ENCODE results near the gene HOXD4. TPM values are rescaled to one million over a fixed set of nuclear protein-coding genes. Genes with fewer than 3 reads are reported as not detected.

Gene HOXD4
- total RNA-seq, 1 donor from 2014 or later = 4.4 TPM

- no peak for DNase-seq (ENCODE audit: low read depth in 2 of 2)
Observed at GRCh38 chr2:176114120-176114929, 37.0 kb upstream of the HOXD4 start.

DNA sequence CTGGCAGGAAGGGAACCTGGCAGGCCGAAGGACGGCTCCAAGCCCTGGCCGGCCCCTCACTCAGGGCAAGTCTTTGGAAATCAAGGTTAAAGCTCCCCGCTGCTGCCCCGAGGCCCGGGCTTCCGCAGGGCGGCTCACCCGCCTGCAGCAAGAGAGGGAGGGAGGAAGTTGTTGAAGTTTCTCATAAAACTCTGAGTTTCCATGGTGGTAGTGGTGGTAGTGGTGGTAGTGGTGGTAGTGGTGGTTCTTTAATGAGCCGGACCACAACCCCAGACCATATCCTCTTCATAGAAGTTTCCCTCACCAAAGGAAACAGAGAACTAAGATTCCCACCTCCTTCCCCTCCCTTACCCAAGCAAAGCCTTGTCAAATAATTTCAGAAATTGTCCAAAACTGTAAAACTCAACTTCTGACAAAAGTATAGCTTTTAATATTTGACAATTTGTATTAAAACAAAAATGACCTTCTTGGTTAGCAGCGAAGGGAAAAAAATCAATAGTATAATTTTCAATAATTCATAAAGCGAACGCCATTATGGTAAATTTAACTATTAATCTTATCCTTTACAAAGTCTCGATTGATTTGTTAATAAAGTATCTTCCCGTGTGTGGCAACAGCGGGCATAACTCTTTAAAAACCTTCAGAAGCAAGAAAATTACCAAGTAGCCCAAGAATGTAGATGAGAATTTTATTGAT, 36.3 kb upstream of the HOXD4 start:
- no peak for DNase-seq (ENCODE audit: low read depth in 2 of 2)

DNA sequence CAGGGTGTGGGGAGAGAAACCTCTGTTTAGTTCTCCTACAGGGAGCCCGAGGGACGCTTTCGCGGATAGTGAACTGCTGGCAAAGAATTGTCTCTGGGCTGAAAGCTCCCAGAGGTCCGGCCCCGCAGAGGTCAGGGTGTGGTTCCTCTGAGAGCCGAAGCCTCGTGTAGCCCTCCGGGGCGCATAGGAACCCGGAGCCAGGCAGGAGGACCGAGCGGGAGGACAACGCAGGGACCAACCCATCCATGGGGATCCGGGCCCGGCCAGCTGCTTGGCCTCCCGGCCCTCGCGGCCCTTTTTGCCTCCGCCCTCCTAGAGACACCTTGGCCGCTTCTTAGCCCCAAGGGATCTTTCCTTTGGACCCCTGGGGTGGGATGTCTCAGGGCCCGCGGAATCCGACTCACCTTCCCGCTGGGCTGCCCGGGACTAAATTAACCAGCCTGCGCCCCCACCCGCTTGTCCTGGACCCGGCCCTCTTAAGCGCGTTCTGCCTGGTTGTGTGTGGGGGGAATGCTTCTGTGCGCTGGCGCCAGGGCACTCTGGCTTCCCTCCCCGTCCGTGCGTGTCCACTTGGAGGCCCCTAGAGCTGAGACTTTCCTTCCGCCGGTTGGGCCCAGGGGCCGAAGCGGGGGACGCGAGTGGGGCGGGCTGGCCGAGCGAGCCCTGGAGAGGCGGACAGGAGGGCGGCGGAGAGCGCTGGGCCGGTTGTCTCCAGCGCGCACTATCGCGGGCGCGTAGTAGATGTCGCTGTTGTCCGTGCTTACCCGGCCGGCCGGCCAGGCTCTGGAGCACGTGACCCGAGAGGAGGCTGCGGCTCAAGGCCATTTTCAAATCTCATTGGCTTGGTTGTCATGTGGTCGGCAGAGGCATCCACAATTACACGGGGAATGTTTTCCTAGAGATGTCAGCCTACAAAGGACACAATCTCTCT, 35.2 kb upstream of the HOXD4 start, which contains the start of gene HOXD10:
HOXD10 (plus strand) TSS at position 896 of the 931 bp plus-strand sequence. CDS start 56 bp downstream, outside the sequence.
- DNase-seq (ENCODE audit: low read depth in 2 of 2) = peak; percentile 28 to 98

- peak in 1 of 2 donors; percentile 52 for DNase-seq (ENCODE audit: low read depth in 2 of 2)
Observed at GRCh38 chr2:176117162-176117822, 34.1 kb upstream of the HOXD4 start.

- peak in 1 of 2 donors; percentile 42 for DNase-seq (ENCODE audit: low read depth in 2 of 2)
Observed at GRCh38 chr2:176117823-176118371, 33.5 kb upstream of the HOXD4 start.

- DNase-seq (ENCODE audit: low read depth in 2 of 2) = peak; percentile 23 to 90
Observed at GRCh38 chr2:176118601-176119339, 32.6 kb upstream of the HOXD4 start.

DNA sequence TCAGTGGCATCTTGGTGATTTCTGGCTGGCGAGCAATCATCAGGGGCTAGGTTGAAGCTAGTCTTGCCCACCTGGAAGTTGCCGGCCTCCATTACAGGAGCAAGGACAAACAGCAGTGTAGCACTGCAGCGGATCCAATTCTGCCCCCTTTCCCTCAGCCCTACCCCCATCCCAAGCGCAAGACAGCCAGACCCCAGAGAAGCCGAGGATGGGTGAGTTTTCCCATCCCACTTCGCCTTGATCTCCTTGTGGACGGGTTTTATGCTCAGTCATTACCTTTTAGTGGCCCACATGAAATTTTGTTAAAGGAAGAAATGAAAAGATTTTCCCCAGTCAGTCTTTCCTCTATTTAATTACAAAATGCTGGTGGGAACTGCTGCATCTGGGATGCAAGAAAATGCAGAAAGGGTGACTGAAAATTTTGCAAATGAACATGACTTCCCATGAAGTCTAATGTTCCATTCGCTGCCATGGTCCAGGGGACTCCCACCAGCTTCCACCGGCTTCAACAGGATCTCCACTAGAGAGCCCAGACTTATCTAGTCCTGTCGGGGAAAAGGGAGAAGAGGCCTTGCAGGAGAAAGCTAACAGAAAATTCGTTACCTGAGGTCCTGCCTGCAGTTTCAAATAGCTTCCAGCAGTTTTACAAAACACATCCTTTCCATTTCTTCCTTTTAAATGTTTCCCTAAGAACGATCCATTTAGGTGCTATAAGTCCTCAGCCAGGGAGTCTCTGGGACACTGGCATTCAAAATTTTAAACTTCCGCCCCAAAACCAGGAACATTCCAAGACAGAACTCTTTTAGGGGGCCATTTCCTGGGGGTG, 30.8 kb upstream of the HOXD4 start:
- peak in 1 of 2 donors; percentile 64 for DNase-seq (ENCODE audit: low read depth in 2 of 2)

DNA sequence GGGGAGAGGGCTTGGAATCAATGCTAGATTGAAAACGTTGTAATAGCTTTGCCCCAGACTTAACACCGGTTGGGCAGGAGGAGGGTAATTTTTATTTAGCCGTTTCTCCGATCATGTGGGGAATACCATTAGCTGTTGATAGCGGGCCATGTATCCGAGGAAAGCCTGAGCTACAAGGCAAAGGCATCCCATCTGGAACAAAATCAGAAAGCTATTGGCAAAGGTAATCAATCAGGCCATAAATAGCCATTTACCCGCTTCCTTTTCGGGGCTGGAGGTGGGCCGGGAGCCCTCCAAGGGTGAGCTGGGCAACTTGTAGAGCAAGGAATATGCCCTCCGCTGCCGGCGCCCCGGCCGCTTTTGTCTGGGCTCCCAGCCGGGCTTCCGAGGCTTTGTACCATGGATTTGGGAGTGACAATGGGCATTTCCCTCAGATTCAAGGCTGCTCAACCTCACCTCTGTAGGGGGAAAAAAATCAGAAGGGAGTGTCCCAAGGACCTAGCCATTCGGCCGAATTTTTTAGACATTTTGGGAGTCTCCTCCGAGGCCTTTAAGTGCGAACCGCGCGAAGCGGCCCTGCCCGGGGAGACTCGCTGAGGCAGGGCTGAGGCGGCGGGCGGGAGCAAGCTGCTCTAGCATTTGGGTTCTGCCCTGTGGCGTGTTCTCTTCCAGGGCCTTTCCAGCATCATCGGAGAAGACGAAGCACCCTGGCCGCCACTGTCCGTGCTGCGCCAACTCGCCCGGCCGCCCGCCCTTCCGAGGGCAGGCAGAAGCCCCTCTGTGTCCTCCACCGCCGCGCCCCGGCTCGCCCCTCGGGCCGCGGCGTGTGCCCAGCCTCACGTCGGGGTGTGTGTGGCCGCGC, 29.9 kb upstream of the HOXD4 start:
- DNase-seq (ENCODE audit: low read depth in 2 of 2) = peak in 1 of 2 donors; percentile 48

DNA sequence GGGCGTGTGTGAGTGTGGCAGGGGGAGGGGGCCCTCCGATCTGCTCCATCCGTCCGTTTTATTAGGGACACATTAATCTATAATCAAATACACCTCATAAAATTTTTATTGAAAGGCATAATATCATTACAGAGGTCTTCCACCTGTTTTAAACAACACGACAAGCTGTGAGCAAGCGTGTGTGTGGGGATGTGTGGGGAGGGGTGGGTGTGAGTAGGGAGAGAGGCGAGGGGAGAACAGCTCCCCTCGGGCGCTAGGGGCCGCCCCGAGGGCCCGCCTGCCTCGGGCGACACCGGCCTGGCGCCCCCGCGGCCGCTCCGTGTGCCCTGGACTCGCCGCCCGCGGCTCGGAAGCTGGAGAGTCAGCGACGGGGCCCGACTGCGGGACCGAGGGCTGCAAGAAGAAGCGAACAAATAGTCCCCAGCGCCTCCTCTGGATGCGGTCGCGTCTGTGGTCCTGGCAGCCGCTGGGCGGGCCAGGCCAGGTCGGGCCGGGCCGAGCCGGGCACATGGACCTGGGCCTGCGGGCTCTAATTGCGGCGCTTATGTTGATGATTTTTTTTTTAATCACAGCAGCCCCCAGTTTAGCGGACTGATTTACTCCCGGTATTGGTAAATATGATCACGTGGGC, 29.2 kb upstream of the HOXD4 start:
- peak in 1 of 2 donors; percentile 95 for DNase-seq (ENCODE audit: low read depth in 2 of 2)

DNA sequence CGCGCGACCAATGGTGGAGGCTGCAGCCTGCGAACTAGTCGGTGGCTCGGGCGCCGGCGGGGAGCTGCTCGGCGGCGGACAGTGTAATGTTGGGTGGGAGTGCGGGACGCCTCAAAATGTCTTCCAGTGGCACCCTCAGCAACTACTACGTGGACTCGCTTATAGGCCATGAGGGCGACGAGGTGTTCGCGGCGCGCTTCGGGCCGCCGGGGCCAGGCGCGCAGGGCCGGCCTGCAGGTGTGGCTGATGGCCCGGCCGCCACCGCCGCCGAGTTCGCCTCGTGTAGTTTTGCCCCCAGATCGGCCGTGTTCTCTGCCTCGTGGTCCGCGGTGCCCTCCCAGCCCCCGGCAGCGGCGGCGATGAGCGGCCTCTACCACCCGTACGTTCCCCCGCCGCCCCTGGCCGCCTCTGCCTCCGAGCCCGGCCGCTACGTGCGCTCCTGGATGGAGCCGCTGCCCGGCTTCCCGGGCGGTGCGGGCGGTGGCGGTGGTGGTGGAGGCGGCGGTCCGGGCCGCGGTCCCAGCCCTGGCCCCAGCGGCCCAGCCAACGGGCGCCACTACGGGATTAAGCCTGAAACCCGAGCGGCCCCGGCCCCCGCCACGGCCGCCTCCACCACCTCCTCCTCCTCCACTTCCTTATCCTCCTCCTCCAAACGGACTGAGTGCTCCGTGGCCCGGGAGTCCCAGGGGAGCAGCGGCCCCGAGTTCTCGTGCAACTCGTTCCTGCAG, 28.5 kb upstream of the HOXD4 start, which contains the start of gene HOXD9:
HOXD9 (plus strand) TSS at position 37 of the 728 bp plus-strand sequence; CDS start at position 87, 50 bp downstream.
- peak in 1 of 2 donors; percentile 19 for DNase-seq (ENCODE audit: low read depth in 2 of 2)

- peak in 1 of 2 donors; percentile 48 for DNase-seq (ENCODE audit: low read depth in 2 of 2)
Observed at GRCh38 chr2:176123411-176124109, 27.8 kb upstream of the HOXD4 start.

- peak in 1 of 2 donors; percentile 59 for DNase-seq (ENCODE audit: low read depth in 2 of 2)
Observed at GRCh38 chr2:176124110-176124946, 27.0 kb upstream of the HOXD4 start.

DNA sequence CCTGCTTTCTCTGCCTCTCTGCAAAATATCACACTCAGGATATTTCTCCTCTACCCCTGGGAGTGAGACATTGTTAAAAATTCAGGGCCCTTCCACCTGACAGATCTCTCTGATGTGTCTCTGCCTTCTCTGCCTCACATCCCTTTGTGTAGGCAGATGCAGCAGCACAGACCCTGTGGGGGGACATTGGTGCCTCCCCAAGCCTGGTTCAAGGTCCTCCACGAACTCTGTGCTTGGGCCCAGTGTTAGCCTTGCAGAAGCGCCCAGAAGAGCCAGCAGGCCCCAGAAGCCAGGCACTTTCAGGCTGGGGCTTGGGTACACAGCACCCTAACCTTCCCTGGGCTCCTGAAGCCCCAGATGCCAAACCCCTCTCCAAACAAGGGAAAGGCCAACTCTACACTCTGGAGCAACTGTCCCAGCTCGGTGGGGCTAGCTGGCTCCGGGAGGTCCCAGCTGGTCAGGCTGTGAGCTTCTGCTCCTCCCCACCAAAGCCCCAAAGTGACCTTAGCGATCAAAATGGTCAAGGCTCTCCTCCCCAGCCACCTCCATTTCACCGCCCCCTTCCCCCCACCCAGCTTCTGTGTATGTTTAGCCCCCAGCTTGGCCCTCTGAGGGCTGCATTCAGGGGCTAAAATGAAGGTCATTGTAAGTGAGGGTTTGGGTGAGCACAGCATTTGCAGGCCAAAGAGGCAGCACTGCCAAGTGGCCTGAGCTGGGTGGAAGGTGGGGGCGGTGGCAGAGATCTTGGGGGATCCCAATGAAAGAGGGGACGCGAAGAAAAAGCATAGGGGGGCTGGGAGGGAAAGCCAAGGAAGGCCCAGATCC, 26.2 kb upstream of the HOXD4 start:
- DNase-seq (ENCODE audit: low read depth in 2 of 2) = peak in 1 of 2 donors; percentile 50

DNA sequence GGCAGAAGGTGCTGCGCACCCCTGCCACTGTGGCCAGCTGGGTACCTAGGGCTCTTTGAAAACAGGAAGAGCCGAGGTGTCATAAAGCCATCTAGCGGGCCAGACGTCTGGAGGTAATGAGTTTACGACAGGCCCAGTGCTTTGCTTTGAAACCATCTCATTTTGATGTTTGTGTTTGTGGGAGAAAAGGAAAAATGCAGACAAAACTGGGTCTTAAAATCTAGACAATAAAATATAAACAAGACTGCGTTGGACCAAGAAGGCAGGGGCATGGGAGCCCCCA, 25.6 kb upstream of the HOXD4 start:
- DNase-seq (ENCODE audit: low read depth in 2 of 2) = peak in 1 of 2 donors; percentile 66

All from lung microvascular endothelial cell (primary cell).